UCSD-AML1 (cell line): ENCODE results near the gene RAPGEF1.
"Not testable (repeated sequence)": the region's sequence is repeated elsewhere in the genome, so short reads cannot be mapped to it uniquely, and the experiment has no call there.

Experiments used
- DNase-seq: peaks from one replicate; lab custom pipeline; 2025; ENCODE audit not compliant: unreplicated experiment; lab: John Stamatoyannopoulos, UW

The RAPGEF1 gene

GRCh38 chr9:131654369-131654768 lies 85.5 kb downstream of the RAPGEF1 start:
- DNase-seq = not testable (repeated sequence)

GRCh38 chr9:131651599-131651998 lies 88.3 kb downstream of the RAPGEF1 start:
- no peak for DNase-seq

DNA sequence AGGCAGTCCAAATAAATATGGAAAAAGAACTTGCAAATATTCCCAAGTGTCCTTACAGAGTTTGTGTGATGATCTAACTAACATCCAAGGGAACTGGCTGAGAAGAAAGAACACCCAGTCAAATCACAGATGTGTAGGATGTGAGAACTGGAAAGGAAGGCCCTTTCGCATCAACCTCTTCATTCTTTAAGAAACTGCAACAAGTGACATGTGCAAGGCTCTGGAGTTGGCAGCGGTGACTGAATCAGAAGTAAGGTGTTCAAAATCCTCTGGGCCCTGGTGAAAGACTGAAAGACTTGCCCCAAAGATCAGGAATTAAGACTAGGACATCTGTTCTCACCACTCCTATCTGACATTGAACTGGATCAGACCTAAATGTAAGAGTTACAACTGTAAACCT lies 88.7 kb downstream of the RAPGEF1 start:
- DNase-seq = no peak

- DNase-seq = no peak
Measured at GRCh38 chr9:131650254-131650653, 89.6 kb downstream of the RAPGEF1 start.

DNA sequence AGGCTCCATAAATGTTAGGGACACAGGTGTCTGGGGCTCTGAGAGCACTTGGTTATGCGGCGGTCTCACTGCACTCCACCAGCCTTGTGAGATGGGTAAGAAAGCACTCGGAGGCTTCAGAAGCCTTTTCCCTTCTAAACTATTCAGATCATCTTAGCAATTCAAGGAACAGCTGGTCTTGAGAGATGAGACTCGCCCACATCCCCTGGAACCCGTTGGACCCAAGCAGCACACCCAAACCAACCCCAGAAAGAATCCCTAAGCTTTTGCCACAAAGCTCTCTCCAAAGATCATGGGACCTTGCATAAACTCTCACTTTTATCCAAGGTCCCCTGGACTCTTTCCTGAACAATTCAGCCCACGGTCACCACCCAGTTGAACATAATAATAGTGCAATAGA lies 90.2 kb downstream of the RAPGEF1 start:
- DNase-seq = no peak

- DNase-seq = no peak
Measured at GRCh38 chr9:131645078-131645776, 94.6 kb downstream of the RAPGEF1 start.

GRCh38 chr9:131642496-131643083 lies 97.3 kb downstream of the RAPGEF1 start:
- DNase-seq = no peak

DNA sequence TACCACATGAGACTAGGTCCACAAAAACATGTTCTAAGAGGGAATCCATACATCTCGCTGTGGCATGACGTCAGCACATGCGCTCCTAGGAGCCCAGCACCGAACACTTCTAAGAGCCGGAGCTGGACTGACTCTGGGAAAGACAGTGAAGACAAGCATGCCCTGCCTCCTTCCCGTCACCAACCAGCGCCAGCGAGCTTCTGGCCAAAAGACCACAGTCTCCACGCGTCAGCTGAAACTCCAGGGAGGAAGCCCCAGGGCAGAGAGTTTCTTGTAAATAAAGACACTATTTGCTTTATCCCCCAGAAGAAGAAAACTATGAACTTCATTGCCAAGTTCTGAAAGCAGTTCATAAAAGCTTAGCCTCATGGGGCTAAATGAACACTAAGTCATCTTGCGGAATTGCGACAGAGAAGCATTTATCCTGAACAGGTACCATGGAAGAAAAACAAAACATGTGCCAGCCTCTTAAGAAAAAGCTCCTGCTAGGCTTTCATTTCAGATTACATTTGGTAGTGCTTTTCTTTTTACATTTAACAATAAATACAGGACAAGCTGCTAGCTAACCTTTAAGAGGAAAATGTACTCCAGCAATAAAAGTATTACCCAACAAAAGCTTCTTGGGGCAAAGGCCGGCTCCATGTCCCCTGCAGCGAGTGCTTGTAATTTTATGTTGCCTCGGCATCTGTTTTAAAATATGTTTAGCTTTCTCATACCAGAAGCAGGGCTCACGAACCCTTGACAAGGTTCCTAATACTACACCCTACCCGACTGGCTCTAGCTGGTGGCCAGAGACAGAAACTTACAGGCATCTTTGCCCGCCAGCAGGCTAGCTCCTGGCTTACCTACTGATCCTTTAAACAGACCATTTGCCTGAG lies 98.0 kb downstream of the RAPGEF1 start:
- DNase-seq = no peak

DNA sequence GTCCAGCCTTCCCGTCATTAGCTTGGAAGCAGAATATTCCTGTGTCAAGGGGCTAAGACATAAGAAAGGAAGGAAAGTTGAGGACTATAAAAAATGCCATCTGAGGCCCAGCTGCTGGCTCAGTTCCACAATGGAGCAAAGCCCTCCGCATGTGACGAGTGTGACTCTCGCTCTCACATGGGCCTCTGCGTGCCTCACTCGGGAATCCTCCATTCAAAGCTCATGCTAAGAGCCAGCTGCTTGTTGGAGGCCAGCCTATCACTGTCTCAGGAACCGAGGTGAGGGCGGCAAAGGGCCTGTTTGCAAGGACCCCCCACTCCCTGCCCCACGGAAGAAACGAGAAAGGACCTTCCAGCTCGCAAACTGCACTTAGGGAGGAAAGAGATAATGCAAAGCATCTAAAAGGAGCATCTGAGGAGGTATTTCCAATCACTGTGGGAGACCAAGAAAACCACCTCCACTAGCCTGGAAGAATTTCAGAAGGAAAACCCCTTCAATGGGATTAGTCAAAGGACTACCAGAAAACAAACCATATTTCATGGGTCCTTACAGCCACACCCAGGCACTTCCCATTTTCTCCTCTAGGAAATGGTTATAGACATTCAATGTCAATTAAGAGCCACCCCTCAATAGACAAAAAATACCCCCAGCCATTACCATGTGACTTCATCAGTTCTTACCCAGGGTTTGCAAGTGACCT lies 99.3 kb downstream of the RAPGEF1 start:
- DNase-seq = no peak

DNA sequence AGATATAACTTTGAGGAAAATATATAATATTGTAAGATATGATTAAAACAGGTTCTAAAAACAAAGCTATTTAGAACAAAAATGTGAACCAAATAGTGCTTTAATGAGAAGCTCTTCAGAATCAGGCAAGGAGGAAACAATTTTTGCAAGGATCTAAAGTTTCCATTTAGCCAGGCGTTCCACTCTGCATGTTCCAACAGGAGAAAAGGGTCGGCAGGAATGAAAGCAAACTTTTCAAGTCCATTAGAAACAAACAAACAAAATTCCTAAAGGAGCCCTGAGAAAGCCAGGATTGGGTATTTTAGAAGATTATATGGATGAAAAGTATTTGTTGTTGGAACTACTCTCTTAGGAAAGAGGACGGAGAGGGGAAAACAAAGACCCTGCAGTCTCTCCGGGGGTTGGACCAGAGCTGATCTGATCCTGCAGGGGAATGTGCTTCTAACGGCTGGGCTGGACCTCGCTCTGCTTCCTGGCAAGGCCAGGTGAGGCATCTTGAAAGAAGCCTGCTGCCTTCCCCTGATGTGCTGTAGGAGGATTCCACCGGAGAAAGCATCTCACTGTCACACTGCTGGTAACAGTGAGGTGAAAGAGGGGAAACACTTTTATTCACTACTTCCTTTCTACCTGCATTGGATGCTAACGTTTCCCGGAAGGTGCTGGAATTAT lies 100.0 kb downstream of the RAPGEF1 start:
- DNase-seq = no peak

DNA sequence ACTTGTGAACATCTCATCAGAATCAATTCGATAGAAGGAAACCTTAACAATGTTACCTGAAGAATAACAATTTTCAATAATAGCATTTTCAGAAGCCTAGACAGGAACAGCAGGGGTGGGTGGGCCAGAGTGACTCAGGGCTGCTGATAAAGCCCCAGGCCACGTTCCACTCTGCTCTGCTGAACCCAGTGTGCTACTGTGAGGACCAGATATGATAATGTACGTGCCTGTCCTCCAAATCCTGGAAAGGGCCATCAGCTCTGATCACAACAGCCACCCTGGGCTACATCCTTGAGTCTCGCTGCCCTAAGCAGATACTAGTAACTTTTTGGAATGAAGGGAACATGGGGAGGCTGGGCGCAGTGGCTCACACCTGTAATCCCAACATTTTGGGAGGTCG lies 103.3 kb downstream of the RAPGEF1 start:
- DNase-seq = no peak

GRCh38 chr9:131635892-131636291 lies 104.0 kb downstream of the RAPGEF1 start:
- no peak for DNase-seq

- peak; percentile 69 for DNase-seq
Measured at GRCh38 chr9:131635285-131635684, 104.6 kb downstream of the RAPGEF1 start.

DNA sequence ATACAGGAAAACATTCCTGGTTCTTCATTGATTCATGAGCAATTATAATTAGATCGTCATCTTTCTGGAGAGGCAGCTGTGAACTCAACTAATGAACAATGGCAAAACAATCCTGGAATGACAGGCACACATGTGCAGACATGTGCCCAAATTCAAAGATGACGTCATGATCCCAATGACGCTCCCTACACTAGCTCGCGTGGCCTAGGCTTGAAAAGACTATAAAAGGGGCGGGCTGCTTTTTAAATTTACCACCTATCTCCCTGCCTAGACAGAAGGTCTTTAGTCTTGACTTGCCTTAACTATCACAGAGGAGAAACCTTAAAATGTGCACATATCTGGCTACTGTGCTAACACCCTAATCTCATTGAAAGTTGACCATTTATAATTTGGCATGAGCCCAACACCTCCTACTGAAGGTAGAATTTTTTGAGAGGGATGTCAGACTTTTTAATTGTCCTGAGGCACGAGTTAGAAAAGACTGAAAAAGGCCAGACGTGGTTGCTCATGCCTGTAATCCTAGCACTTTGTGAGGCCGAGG lies 106.3 kb downstream of the RAPGEF1 start:
- DNase-seq = no peak

DNA sequence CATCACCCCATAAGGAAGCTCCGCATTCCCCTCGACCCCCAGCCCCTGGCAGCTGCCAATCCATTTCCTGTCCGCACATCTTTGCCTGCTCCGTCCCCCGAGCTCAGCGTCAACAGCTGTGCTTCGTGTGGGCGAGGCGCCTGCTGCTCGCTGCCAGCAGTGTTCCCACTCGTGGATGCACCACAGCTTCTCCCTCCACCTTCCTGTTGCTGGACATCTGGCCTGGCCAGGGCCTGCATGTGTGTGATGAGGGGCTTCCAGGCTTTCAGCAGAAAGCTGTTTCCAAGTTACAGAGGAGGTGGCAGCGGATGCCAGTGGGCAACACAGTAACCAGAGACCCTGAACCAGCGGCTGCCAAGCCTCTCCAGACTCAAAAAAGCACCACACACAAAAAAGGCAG lies 108.6 kb downstream of the RAPGEF1 start:
- no peak for DNase-seq

DNA sequence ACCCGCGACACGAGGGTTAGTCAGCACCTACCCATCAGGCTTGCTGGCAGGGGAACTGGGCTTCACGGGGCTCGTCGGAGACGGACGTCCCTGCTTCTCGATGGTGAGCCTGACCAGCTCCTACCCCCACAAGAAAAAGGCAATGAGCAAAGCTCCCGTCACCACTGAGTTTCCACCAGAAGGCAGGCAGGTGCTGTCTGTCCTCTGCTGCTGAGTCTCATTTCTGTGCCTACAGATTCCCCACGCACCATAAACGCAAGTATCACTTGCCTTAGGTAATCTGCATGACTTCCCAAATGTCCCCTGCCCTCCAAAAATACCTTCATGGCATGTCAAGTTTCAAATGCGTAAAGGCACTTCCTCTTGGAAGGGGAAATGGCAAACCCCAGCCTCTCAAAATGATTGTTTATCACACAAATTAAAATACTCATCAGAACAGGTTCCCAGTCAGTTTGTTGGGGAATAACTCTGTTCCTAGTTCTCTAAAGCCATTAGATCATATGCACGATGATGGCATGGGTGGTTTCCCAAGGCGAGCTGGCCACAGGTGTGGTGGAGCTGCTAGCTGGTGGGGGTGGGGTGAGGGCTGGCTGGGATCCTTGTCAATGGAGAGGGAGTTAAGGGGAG lies 109.6 kb downstream of the RAPGEF1 start:
- DNase-seq = no peak

- no peak for DNase-seq
Measured at GRCh38 chr9:131629825-131630204, 110.1 kb downstream of the RAPGEF1 start.

GRCh38 chr9:131629226-131629500 lies 110.7 kb downstream of the RAPGEF1 start:
- no peak for DNase-seq

GRCh38 chr9:131628459-131629225 lies 111.2 kb downstream of the RAPGEF1 start:
- no peak for DNase-seq
